Esophagus muscularis mucosa (tissue), 4 donors: Measurements from ENCODE around the gene OR2L2.

Experiments used
- CTCF ChIP-seq, 3 experiments: fragments of 200-600 bp in 2 of 3; fragments of 450-650 bp in 1 of 3; sonication (generic) in 2 of 3; IDR thresholded peaks; one replicate each; pipeline ENCODE4 v1.5.1; 2017 to 2019; ENCODE audit warnings: antibody characterized with exemption in 3 of 3, mild to moderate bottlenecking in 2 of 3, moderate library complexity in 1 of 3
- EP300 ChIP-seq: sonication (generic); formaldehyde crosslinking; IDR thresholded peaks from one replicate; pipeline ENCODE4 v1.6.1; 2017; ENCODE audit warnings: antibody characterized with exemption
- POLR2A ChIP-seq: fragments of 450-650 bp; IDR thresholded peaks from one replicate; pipeline ENCODE4 v1.6.1; 2017; ENCODE audit warnings: antibody characterized with exemption, moderate library complexity, mild to moderate bottlenecking, low read depth

DNA sequence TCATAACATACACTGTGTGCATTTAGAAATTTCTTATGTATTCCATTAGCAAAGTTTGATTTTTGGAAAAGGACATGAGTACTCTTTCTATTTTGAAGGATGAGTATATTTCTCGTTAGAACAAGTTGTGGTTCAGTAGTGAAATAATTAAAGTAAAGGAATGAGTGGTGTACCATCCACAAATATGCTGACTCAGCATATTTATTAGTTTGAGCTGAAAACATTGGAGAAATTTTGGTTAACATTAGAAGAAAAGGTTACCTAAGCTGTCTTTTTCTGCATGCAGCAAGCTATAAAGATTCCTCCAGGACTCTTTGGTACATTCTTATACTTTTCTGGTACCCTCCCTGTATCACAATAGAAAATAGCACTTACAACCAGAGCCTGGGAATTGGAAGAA is 22.1 kb upstream of the OR2L2 start:
- TF ChIP-seq CTCF (IDR thresholded peaks at IDR 0.05): no peak
- TF ChIP-seq POLR2A: no peak
- TF ChIP-seq EP300: no peak
